ENCODE results near the gene ZNF354C.

The ZNF354C gene

DNA sequence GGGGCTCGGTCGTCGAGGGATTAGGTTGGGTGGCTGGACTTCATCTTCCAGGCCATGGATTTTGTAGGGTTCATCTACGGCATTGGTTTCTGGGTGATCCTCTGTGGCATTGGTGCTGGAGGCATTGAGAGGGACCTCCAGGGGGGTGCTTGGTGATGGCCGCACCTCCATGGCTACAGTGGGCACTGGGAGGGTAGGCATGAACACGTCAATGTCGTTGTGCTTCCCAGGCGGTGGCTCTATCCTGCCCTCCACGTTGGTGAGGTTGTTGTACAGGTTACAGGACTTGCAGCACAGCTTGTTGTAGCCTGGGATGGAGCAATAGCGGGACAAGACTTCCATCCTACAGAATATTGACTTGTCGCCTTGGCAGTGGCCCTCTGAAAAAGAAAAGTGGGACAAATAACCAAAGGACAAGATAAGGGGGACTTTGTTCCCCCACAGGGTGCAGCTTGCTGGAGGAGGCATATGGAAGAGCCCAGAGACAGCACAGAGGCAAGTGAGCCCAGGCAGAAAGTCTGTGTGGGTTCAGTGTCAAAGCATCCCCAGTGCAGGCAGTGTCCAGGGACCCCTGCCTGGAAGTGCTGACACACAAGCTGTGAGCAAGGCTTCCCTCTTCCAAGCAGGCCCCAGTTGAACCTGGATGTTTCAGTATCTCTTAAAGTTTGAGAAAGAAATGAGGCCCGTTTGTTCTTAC, 53.9 kb downstream of the ZNF354C start:
- DNase-seq: no peak

DNA sequence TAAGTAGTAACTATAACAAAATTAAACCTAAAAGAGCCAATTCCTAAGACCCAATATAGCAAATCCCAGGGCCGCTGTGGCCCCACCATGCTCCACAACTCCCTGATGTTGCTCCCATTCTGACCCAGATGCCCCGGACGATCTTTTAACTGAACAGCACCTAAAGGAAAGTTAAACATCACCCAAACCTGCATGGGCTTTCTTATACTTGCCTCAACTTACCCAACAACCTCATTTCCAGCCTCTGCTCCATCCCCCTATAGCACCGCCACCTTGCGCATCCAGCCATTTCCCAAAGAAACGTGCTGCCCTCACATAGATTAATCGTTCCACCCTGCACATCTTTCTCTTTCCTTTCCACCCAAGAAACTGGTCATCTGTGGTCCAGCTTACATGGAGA, 54.6 kb downstream of the ZNF354C start:
- DNase-seq: no peak

DNA sequence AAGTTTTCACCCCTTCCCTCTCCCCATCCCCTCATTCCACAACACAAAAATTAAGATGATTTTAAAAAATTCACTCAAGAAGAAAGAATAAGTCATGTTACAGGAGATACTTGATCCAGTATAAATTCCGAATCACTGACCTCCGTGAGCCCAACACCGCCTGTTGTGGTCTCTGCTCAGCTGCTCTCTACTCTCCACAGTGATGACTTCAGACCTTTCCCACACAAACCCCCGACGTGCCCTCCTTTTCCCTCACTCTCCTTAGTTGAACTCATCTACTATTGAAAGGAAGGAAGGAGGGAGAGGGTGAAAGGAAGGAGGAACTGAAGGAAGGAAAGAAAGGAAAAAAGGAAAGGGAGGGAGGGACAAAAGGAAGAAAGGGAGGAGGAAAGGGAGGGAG, 55.1 kb downstream of the ZNF354C start:
- no peak for DNase-seq

DNA sequence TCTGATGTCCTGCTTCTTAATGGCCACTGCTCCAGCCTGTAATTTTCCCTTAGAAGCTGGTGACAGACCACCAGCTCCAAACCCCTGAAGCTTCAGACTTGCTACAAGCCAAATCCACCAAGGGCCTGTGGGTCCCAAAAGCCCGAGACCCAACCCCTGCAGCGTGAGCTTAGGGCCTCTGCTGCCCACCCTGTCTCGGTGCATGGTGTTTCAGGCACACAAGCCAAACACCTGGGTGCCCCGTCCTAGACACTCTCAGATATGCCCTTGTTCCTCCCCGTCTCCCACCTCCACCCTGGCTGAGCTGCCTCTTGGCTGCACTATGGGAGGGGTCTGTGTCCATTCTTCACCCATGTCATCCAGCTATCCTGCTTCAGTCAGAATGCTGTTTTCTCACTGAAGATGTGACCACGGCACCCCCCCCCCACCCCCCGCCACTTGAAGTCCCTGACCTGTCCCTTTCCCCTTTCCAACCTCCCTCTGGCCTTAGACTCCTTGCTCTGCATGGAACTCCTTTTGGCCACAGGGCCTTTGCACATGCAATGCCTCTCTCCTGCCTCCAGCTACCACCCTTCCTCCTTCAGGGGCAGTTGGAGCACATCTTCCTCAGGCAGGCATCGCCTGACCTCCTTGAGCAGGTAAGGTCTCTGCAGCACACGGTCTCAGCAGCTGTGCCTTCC, 55.8 kb downstream of the ZNF354C start:
- DNase-seq: no peak

DNA sequence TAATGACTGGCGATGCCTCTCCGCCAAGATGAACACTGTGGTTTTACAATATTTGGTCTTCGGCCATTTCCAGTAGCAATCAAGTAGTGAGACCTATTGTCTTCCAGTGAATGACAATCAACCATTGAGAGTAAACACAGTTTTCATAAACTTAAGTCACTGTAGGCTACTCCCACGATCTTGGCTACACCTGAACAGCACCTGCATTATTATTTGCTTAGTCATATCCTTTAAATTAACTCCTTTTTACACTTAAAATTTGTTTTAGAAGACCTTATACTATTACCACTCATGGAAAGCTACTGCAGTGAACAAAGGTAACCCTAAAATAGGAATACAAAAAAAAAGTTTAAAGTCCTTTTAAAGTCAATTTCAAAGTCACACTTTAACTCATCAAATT, 58.2 kb downstream of the ZNF354C start:
- no peak for DNase-seq

DNA sequence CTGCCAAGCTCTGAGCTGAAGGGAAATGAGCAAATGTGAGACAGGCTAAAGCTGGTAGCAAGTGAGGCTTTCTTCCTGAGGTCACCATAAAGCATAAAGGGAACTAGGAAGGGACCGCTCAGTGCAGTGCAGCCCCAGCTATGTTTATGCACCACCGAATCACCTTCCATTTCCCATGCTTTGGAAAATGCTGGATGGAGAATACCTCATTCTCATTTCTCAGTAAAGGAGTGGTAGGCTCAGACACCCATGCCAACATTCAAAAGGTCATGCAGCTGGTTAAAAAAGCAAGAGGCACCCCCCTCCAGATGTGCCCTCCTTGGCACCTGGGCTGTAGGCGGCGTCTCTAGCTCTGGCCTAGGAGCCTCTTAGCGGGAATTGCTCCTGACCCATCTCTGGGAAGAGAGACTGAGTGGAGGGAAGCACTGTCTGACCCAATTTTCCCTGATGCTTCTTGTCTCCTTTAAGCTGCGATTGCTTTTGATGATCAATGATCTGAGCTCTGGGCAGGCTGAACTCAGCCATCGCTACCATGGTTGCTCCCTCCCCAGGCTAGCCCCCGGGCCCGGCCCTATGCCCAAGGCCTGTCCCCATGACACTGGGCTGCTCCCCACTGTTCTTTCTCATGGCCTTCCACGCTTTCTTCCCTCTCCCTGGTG, 58.7 kb downstream of the ZNF354C start:
- DNase-seq: no peak

DNA sequence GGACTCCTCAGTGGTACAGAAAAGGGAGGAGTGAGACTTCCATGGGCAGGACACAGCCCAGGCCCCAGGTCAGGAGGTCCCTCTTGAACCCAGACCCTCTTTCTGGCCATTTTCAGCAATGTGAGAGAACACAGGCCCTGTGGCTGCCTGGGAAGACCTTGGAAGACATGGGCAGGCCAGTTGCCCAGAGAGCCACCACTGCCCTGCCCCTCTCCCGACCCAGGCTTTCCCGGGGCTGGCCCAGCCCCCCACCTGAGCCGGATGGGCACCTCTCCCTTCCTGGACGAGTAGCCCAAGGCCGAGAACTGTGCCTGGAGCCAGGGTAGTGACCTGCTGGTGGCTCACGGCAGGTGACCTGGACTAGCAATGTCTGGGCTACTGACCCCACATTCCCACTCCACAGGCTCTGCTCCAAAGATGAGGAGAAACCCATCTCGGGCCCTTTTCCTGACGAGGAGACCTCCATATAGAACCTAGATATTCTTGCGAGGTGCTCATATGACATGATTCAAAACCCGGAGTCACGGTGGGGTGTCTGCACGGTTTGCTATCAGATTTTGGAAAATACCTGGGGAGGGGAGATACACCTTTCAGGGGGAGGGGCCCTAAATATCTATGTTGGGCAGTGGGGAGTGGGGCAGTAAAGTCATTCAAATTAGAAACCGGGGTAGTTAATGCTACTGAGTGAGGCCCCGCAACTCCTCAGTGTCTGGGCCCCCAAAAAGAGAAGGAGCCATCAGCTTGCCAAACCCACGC, 59.4 kb downstream of the ZNF354C start:
- DNase-seq: no peak

DNA sequence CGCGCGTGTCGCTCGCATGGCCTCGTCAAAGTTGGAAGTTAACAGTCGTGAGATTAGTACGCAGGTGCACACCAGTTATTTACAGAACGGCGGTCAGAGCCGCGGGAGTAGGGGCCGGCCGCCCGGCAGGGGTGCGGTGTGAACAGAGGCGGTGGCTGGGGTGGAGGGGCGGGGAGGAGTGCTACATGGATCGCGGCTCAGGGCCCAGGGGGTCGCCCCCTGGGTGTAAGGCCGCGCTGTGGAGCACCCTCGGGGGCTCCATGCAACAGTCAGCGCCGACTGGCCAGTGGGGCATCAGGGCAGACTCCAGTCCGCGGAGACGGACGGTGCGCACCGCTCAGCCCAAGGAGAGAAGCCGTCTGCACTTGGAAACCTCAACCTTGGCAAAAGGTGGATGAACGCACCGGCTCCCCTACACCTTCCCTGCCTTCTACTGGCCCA, 60.3 kb downstream of the ZNF354C start:
- DNase-seq: no peak

DNA sequence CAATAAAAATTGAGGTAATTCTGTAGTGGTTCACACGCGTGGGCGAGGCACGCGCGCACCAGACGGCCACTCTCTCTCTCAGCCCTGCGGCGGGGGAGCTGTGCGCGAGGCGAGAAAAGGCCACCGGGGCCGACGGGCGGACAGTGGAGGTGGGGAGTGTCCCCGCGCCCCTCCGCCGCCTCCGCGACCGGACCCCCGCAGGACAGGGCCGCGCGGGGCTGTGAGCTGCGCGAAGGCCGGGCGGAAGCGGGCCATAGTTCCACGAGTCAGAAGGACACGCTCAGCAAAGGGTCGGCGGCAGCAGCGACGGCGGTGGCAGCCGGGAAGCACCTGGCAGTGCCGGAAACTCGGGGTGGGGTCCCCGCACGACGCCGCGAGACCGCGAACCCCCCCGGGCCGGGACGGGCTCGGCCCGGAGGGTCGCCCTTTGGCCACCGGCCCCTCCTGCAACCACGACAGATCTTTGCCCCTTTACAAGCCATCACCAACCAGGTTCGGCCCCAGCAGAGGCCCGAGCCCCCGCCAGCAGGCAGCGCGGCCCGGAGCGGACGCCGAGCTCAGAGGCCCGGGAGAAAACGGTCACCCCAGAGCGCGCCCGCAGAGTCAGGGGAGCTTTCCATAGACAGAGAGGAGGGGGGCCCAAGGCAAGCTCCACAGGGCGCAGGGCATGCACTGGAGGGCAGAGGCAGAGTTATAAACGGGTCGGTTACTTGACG, 60.9 kb downstream of the ZNF354C start:
- DNase-seq: no peak

DNA sequence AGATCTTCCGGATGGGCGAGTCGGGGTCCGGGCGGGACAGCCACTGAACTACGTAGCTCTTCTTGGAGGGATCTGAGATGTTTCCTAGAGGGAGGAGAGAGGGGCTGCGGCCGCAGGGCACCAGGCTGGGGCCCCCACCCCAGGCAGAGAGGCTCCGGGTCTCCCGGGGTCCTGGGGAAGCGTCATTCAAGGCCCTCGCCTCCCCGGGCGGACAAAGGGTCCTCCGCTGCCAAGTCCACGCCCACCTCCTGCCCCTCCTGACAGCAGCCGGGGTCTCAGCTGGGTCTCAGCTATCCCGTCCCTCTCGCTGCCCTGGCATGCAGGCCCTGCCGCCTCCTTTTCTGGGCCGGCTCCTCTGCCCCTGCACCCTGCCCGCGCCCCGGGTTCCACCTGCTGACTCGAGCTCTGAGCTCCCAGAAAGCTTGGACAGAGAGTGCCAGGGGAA, 61.5 kb downstream of the ZNF354C start:
- no peak for DNase-seq

DNA sequence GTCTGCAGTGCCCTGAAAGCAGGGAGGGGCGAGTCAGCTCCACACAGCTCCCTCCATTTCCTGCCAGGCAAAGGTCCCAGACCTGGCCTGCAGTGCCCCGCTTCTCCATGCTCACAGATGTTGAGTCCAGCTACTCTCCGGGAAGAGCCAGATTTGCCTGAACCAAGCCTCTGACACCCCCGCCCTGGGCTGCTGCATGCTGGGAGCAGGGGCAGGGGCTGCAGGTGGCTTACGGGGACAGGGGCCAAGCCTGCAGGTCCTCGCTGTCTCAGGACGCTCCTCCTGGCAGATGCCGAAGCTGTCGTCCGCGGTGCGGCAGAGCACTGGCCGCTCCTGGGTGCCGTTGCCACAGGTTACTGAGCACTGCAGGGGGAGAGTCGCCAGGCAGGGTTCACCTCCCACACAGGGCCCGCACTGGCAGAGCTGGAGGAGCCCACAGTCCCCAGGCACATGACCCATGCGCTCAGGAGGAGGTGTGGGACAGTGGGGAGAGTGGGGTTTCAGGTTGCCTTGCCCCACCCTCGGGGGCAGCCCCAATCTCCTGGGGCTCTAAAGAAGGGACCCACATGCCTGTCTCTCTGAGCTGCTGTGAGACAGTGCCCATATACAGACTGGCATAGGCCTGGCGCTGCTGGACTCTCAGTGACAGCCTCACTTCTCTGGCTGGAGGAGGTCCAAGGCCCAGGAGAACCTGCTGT, 62.4 kb downstream of the ZNF354C start:
- DNase-seq: no peak

DNA sequence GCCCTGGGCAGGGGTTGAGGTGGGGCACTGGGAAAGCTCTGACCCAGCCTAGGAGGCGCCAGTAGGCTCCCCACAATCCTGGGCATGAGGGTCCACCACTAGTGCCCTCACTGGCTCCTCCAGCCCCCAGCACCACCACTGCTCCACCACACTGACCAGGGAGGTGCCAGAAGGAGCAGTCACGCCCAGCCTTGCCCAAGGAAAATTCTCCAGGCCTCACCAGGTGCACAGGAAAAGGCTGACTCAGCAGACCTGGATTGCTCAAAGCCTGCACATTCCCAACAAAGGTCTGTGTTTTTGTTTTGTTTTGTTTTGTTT, 62.9 kb downstream of the ZNF354C start:
- DNase-seq: no peak

DNA sequence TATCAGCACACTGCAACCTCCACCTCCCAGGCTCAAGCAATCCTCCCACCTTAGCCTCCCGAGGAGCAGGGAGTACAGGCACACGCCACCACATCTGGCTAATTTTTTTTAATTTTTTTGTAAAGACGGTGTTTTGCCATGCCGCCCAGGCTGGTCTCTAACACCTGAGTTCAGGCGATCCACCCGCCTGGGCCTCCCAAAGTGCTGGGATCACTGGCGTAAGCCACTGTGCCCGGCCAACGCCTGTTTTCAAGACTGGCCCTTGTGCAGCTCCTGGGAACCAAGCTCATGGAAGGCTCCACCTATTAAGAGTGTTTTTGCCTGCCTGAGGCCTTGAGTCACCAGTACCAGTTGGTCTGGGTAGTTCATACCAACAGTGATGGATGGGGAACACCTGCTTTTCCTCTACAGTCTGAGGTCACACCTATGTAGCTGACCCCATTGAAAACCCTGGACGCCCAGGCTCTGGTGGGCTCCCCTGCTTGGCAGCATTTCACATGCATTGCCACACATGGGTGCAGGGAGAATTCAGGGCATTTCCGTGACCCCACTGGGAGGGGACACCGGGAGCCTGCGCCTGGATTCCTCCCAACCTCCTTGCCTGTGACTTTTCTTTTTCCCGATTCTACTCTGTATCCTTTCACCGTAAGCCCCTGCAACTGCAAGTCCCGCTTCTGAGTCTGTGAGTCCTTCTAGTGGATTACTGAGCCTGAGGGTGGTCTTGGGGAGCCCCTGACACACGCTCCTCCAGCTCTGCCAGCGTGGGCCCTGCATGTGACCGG, 63.5 kb downstream of the ZNF354C start:
- no peak for DNase-seq

DNA sequence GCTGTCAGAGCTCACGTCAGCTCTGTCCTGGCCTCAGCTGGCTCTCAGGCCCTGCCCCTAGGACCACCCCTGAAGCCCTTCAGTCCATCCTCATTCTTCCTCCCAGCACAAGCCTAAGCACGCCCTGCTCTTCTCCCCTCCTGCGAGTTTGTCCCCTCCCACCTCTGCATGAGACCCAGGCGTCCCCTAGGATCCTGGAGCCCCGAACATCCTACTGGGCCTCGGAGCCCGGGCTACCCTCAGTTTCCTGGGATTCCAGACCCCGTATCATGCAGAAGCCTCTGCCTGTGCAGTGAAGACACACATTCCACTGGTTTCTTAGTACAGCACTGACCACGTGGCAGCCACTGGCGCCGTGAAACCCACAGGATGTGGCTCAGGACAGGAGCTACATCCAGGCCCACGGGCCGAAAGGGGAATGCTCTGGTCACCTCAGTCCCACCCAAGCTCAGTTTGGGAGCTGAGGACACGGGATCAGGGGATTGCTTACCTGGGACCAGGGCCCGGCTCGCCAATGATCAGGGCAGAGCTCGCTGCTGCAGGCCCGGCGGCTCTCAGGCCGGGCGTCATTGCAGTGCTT, 64.2 kb downstream of the ZNF354C start:
- no peak for DNase-seq

DNA sequence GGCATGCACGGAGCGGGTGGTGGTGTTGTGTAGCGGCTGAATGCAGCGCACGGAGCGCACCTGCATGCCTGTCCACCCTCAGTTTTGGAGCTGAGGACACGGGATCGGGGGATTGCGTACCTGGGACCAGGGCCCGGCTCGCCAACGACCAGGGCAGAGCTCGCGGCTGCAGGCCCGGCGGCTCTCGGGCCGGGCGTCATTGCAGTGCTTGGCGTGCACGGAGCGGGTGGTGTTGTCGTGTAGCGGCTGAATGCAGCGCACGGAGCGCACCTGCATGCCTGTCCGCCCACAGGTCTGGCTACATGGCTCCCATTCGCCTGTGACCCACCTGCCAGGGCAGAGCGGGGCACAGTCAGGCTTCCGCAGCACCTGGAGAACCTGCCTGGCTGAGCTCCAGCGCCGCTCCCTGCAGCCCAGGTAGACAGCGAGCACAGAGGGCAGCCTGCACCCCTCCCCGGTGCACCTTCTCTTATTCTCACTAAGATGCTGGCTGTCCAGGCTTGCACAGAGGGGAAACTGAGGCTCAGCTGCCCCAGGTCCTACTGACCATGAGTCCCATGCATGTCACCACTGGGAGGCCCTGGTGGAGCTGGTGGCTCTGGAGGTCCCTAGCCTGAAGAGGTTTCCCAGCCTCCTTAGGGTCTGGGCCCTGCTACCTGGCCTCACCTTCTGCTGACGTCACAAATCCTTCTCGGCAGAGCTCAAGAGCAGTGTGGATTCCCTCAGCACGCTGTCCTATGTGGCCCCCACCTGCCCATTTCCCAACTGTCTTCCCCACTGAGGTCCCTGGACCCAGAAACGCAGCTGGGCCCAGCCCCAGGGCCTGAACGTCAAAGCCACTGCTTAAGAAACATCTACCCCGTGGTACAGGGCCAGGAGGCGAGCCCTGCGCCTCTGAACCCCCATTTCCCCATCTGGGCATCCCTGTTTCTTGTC, 64.9 kb downstream of the ZNF354C start:
- DNase-seq: no peak

DNA sequence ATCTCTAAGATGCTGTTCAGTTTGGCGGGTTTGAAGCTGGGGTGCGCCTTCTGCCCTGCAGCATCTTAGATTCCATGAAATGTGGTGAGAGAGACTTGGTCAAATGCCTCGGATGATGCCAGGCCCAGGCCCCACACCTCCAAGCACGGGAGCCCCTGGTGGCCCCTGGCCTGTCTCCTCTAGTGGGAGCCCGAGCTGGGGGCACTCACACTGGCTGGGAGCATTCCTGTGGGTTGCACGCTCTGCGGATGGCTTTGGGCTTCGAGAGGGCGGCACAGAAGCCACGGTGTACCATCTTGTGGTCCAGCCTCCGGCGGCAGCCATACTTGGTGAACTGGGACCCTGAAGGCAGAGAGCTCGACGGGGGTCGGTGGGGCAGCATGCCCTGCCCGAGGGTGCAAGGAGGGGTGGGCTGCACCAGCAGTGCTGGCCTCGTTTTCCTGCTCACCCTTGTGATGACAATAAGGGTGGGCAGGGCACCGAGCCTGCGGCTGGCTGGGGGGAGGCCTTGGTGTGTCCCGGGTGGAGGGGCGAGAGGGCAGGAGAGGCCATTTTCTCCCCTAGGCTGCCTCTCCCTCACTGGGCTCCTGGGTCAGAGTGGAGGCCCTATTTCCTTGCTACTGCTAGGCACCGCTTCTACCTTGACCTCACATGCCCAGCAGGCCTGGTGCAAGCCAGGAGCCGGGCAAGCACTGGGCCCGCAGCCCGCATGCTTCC, 65.8 kb downstream of the ZNF354C start:
- DNase-seq: no peak

DNA sequence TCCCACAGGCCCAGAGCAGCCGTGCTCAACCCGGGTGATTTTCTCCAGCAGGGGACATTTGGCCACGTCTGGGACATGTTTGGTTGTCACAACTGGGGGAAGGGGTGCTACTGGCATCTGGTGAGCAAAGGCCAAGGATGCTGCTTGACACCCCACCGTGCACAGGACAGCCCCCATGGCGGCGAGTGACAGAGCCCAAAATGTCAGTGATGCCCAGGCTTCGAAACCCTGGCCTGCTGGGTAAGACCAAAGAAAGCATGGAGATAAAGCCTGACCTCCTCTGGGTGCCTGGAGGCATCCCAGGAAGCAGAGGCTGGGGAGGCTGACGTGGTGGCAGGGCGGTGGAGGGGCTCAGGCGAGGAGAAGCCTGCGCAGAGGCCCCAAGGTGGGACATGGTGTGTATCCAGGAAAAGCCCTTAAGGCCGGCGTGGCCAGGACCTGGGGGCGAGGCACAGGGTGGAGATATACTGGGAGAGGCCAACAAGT, 66.4 kb downstream of the ZNF354C start:
- DNase-seq: no peak

DNA sequence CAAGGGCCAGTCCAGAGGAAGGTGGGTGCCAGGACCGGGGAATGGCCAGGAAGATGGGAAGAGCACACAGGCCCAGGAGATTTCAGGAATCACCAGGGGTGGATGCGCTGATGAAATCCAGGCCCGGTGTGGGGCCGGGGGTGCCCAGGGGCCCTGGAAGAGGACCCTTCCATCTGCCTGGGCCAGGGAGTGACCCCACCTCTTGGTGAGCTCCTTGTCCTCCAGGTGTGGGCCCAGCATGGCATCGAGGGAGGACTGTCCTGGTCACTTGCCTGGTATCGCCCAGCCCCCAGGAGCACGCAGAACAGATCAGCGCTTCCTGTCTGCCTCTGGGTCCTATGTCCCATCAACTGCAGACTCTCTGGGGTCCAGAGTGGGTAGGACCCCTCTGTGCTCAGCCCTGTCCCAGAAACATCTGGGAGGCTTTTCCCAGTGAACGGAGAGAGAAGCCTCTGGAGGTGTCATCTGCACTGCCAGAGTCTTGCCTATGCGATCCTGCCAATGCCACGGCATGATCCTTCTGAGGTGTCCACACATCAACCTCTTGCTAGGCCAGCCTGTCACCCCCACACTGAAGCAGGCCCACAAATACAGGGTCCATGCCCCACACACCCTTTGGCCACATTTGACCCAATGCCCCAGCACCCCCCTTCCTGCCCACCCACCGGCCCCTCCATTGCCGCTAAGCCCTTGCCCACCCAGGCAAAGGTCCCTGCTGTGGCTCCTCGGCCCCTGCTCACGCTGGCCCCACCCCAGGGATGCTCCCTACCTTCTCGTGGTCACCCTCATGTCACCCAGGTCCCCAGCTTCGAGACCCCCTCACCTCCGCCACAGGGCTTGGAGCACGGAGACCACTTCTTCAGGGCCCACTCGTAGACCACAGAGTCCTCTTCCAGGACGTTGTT, 67.2 kb downstream of the ZNF354C start:
- DNase-seq: no peak

Measured in hematopoietic multipotent progenitor cell treated with erythropoietin and hydrocortisone succinate and interleukin-3 and kit ligand, for 4 days (in vitro differentiated cells).